HepG2 (cell line): ENCODE measurements around the gene ENPP7. TPM values are rescaled to one million over a fixed set of nuclear protein-coding genes. Genes with fewer than 3 reads are reported as not detected.

Experiments used
- AKNA ChIP-seq: sonication (generic); formaldehyde crosslinking; IDR thresholded peaks from 2 replicates; pipeline ENCODE4 v1.4.0; 2020; ENCODE audit warnings: missing genetic modification reagents, borderline replicate concordance
- ZNF550 ChIP-seq: sonication (generic); formaldehyde crosslinking; IDR thresholded peaks from 2 replicates; pipeline ENCODE4 v1.4.0; 2020; ENCODE audit warnings: mild to moderate bottlenecking, missing genetic modification reagents, borderline replicate concordance
- ZNF691 ChIP-seq: sonication (generic); formaldehyde crosslinking; IDR thresholded peaks from 2 replicates; pipeline ENCODE4 v1.4.0; 2020; ENCODE audit warnings: missing genetic modification reagents, low read depth, mild to moderate bottlenecking, borderline replicate concordance
- polyA plus RNA-seq, 8 experiments: library from polyadenylated mRNA; depleted of rRNA in 3 of 8; stranded (reverse) in 7 of 8; unstranded in 1 of 8; fragments of >200 nt; fragmentation: Illumina TruSeq in 4 of 8; extraction: Trizol in 4 of 8; gene quantifications; 2 replicates each; pipeline versions ENCODE4 v1.2.1 to v1.2.3, GENCODE V29; 2011 to 2016; ENCODE audit warnings: low read depth in 4 of 8, missing spikeins in 1 of 8, mixed read lengths in 1 of 8; ENCODE audit not compliant: insufficient read depth in 1 of 8
- total RNA-seq, 5 experiments: library from RNA; depleted of rRNA; stranded (reverse); fragments of >200 nt; fragmentation: Illumina TruSeq; extraction: Trizol; gene quantifications; 2 replicates each; pipeline ENCODE4 v1.2.3, GENCODE V29; 2016; ENCODE audit warnings: low read depth in 1 of 5
- TF ChIP-seq, protein P1 (sequence below): sonication (generic); formaldehyde crosslinking; IDR thresholded peaks from 2 replicates; pipeline ENCODE4 v1.5.1; 2020; ENCODE audit warnings: mild to moderate bottlenecking, moderate library complexity, missing genetic modification reagents

The ENPP7 gene
- total and polyA plus RNA-seq, 2 of the 13 experiments (the other 11 are each of a cell fraction or from before 2014, with no cell fraction given): 1.1 to 2.2 TPM

- no peak for TF ChIP-seq AKNA
- TF ChIP-seq, protein P1, sequence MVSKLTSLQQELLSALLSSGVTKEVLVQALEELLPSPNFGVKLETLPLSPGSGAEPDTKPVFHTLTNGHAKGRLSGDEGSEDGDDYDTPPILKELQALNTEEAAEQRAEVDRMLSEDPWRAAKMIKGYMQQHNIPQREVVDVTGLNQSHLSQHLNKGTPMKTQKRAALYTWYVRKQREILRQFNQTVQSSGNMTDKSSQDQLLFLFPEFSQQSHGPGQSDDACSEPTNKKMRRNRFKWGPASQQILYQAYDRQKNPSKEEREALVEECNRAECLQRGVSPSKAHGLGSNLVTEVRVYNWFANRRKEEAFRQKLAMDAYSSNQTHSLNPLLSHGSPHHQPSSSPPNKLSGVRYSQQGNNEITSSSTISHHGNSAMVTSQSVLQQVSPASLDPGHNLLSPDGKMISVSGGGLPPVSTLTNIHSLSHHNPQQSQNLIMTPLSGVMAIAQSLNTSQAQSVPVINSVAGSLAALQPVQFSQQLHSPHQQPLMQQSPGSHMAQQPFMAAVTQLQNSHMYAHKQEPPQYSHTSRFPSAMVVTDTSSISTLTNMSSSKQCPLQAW: 0 out of 2 replicates have a peak, but pooled peaks have one; percentile 21
- 0 out of 2 replicates have a peak, but pooled peaks have one; percentile 25 for TF ChIP-seq ZNF691 (CRISPR knock-in tag)
- TF ChIP-seq ZNF550 (CRISPR knock-in tag): no peak
These were observed 22.5 kb upstream of the ENPP7 start (continued) for GRCh38 chr17:79707931-79708891.
